Fibroblast of lung (primary cell): Measurements from ENCODE around the gene ZC3H7B. TPM values are rescaled to one million over a fixed set of nuclear protein-coding genes. Genes with fewer than 3 reads are reported as not detected.

Experiments used
- DNase-seq, 2 donors: peaks; one replicate each; pipeline versions ENCODE4 v3.0.0 to v3.0.0-alpha.2; 2010; ENCODE audit warnings: low read depth in 2 of 2
- H2AFZ ChIP-seq: 2 replicates; pipeline ENCODE4 v1.5.1; 2012; ENCODE audit warnings: low read length, control low read depth, inconsistent platforms
- H3K27ac ChIP-seq: 2 replicates; pipeline ENCODE4 v1.5.1; 2011; ENCODE audit warnings: low read length, control low read depth; ENCODE audit not compliant: insufficient read depth
- H3K27me3 ChIP-seq: 2 replicates; pipeline ENCODE4 v1.5.1; 2011; ENCODE audit warnings: mild to moderate bottlenecking, low read length; ENCODE audit not compliant: control insufficient read depth, insufficient read depth
- H3K36me3 ChIP-seq: 2 replicates; pipeline ENCODE4 v1.5.1; 2011; ENCODE audit warnings: low read length; ENCODE audit not compliant: control insufficient read depth, insufficient read depth
- H3K4me1 ChIP-seq: 2 replicates; pipeline ENCODE4 v1.5.1; 2011; ENCODE audit warnings: low read length; ENCODE audit not compliant: control insufficient read depth, insufficient read depth; ENCODE audit errors: extremely low read depth
- H3K4me2 ChIP-seq: 2 replicates; pipeline ENCODE4 v1.5.1; 2011; ENCODE audit warnings: low read length, control low read depth; ENCODE audit not compliant: insufficient read depth; ENCODE audit errors: extremely low read depth
- H3K4me3 ChIP-seq, 4 experiments: fragments of 200-600 bp in 1 of 4; sonication (generic) in 1 of 4; replicated peaks in 1 of 4; 2 replicates each; pipeline ENCODE4 v1.5.1; 2011 to 2016; ENCODE audit warnings: low read length in 4 of 4, low read depth in 3 of 4, mild to moderate bottlenecking in 3 of 4, control low read depth in 2 of 4, inconsistent platforms in 1 of 4, mixed read lengths in 1 of 4; ENCODE audit not compliant: insufficient read depth in 1 of 4; ENCODE audit errors: control extremely low read depth in 1 of 4
- H3K79me2 ChIP-seq: 2 replicates; pipeline ENCODE4 v1.5.1; 2012; ENCODE audit warnings: mild to moderate bottlenecking, low read length, inconsistent platforms; ENCODE audit not compliant: control insufficient read depth, insufficient read depth
- H3K9ac ChIP-seq: 2 replicates; pipeline ENCODE4 v1.5.1; 2011; ENCODE audit warnings: mild to moderate bottlenecking, low read length, control low read depth; ENCODE audit not compliant: insufficient read depth
- H3K9me3 ChIP-seq: 2 replicates; pipeline ENCODE4 v1.5.1; 2012; ENCODE audit warnings: low read depth, low read length; ENCODE audit not compliant: control insufficient read depth, insufficient read depth
- H4K20me1 ChIP-seq: 2 replicates; pipeline ENCODE4 v1.5.1; 2011; ENCODE audit warnings: low read length; ENCODE audit not compliant: control insufficient read depth, insufficient read depth; ENCODE audit errors: extremely low read depth
- EZH2 ChIP-seq: IDR thresholded peaks from 2 replicates; pipeline ENCODE4 v1.5.1; 2012; ENCODE audit warnings: low read length, control low read depth, mild to moderate bottlenecking; ENCODE audit errors: missing control alignments
- polyA minus RNA-seq: library from RNA; depleted of rRNA, polyadenylated mRNA; stranded (reverse); fragments of >200 nt; gene quantifications from 2 replicates; pipeline ENCODE4 v1.2.3, GENCODE V29; 2011; ENCODE audit warnings: low replicate concordance
- polyA plus RNA-seq, 2 donors: library from polyadenylated mRNA; depleted of rRNA in 1 of 2; stranded (reverse) in 1 of 2; unstranded in 1 of 2; fragments of >200 nt; gene quantifications; 2 replicates each; pipeline ENCODE4 v1.2.1, GENCODE V29; 2011 to 2012; ENCODE audit warnings: missing spikeins in 1 of 2
- total RNA-seq: library from RNA; depleted of rRNA; stranded (reverse); fragments of >200 nt; gene quantifications from 2 replicates; pipeline ENCODE4 v1.2.1, GENCODE V29; 2014
- TF ChIP-seq, protein P1 (sequence below), 2 donors: IDR thresholded peaks in 1 of 2; conservative IDR thresholded peaks in 1 of 2; 1 replicate in 1 of 2; 2 replicates in 1 of 2; pipeline ENCODE4 v1.5.1; 2011 to 2012; ENCODE audit warnings: low read length in 2 of 2, control low read depth in 1 of 2, inconsistent platforms in 1 of 2, low read depth in 1 of 2, mild to moderate bottlenecking in 1 of 2

Gene ZC3H7B
- total RNA-seq (39.3 and 64.4 TPM in 2 replicates), polyA plus RNA-seq (30.6 and 42.1 TPM in 2 replicates), polyA minus RNA-seq (102 and 122 TPM in 2 replicates)
- 62.7 and 75.0 TPM in 2 replicates for polyA plus RNA-seq (2012)

DNA sequence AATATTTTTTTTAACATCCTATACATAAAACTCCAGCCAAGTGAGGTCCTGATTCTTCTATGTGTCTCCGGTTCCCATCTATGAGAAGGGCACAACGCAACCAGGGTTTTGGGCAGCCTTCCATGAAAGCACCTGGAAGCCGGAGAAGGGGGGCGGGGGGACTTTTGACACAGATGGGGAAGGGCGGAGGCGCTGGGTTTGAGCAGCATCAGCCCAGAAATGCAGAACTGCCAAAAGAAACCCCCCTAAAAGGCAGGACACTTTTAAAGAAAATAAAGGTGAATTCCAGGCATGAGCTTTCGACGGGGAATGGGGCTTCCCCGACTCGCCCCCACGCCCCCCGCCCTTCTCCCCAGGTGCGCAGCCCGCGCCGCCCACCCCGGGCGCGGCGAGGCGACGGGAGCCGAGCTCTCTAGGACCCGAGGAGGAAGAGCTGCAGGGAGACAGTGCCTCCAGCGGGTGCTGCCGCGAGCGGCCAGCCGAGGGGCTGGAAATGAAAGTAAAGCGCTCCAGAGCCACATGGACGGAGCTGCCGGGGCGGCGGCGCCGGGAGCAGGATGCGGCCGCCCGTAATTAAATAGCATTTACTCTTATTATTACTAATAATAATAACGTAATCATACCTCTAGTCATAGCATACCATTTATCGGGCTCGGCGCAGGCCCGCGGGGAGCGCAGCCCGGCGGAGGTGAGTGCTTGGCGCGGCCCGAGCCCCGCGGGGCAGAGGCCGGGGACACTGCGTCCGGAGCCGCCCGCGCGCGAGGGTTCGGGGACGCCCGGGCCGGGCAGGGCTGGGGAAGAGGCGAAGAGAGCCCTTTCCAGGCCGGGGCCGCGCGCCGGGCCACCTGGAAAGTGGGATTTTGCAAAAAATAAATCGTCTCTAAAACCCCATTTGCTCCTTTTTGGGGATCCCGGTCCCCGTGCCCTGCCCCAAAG, at the start of gene ZC3H7B:
Gene ZC3H7B, plus strand, starts transcription at position 441 of the 936 bp plus-strand sequence. CDS start 19,136 bp downstream, outside the sequence.
- Histone ChIP-seq H2AFZ (peak within 1 kb of the TSS; percentile 22), H3K4me1 (peaks cover 6% of the 10 kb centered on the region), H3K4me3 (peak within 1 kb of the TSS; percentile 72 to 90 (median 79)), H3K79me2 (peaks cover 52% of the 10 kb centered on the region), H3K9me3 (no peaks in the 10 kb centered on the region), H3K36me3 (no peaks in the 10 kb centered on the region), H3K9ac (peak within 1 kb of the TSS; percentile 69), H3K4me2 (peak within 1 kb of the TSS; percentile 100), H3K27me3 (no peaks in the 10 kb centered on the region), H3K27ac (peak within 1 kb of the TSS; percentile 77), H4K20me1 (no peaks in the 10 kb centered on the region)
- peak; percentile 77 to 80 for DNase-seq
- no peak for TF ChIP-seq EZH2
- TF ChIP-seq, protein P1, sequence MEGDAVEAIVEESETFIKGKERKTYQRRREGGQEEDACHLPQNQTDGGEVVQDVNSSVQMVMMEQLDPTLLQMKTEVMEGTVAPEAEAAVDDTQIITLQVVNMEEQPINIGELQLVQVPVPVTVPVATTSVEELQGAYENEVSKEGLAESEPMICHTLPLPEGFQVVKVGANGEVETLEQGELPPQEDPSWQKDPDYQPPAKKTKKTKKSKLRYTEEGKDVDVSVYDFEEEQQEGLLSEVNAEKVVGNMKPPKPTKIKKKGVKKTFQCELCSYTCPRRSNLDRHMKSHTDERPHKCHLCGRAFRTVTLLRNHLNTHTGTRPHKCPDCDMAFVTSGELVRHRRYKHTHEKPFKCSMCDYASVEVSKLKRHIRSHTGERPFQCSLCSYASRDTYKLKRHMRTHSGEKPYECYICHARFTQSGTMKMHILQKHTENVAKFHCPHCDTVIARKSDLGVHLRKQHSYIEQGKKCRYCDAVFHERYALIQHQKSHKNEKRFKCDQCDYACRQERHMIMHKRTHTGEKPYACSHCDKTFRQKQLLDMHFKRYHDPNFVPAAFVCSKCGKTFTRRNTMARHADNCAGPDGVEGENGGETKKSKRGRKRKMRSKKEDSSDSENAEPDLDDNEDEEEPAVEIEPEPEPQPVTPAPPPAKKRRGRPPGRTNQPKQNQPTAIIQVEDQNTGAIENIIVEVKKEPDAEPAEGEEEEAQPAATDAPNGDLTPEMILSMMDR (conservative IDR thresholded peaks at IDR 0.05 in 1 of 2, IDR thresholded peaks at IDR 0.05 in 1 of 2; ENCODE audit: low read depth in 1 of 2, low read length in 2 of 2), result peak; percentile 43 to 54

DNA sequence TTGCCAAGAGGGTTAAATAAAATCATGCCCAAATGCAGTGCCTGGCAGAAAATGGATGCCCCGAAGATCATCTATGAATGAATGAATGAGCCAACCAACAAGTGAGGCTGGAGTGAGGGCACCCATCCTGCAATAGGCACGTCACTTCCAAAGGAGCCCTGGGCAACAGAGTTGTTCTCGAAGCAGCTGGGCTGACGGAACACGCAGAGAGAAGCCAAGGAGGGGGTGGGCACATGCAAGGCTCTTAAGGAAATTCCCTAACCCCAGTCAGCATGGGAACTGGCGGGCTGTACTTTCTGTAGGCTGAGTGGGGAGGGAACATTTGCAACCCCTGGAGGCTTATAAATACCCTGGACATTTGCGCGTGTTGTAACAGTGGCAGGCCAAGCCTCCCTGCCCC, 49.0 kb upstream of the ZC3H7B start:
- DNase-seq, result no peak
- TF ChIP-seq, protein P1 (conservative IDR thresholded peaks at IDR 0.05 in 1 of 2, IDR thresholded peaks at IDR 0.05 in 1 of 2; ENCODE audit: low read depth in 1 of 2, low read length in 2 of 2), result no peak
- no peak for TF ChIP-seq EZH2
- Histone ChIP-seq H3K36me3 (peaks cover 47% of the 10 kb centered on the region), H3K79me2 (no peaks in the 10 kb centered on the region), H3K27ac (no peak overlapping the region), H3K4me3 (no peak overlapping the region), H3K4me2 (no peak overlapping the region), H3K9ac (no peak overlapping the region), H3K9me3 (no peaks in the 10 kb centered on the region), H2AFZ (no peak overlapping the region), H3K4me1 (no peaks in the 10 kb centered on the region), H4K20me1 (no peaks in the 10 kb centered on the region), H3K27me3 (no peaks in the 10 kb centered on the region)

GRCh38 chr22:41254230-41254629, 47.1 kb upstream of the ZC3H7B start:
- Histone ChIP-seq H3K4me2 (no peak overlapping the region), H2AFZ (no peak overlapping the region), H3K27ac (no peak overlapping the region), H4K20me1 (no peaks in the 10 kb centered on the region), H3K9ac (no peak overlapping the region), H3K4me1 (no peaks in the 10 kb centered on the region), H3K36me3 (peaks cover 44% of the 10 kb centered on the region), H3K9me3 (no peaks in the 10 kb centered on the region), H3K4me3 (no peak overlapping the region), H3K79me2 (peaks cover 3% of the 10 kb centered on the region), H3K27me3 (no peaks in the 10 kb centered on the region)
- DNase-seq, result no peak
- TF ChIP-seq EZH2, result no peak
- TF ChIP-seq, protein P1 (conservative IDR thresholded peaks at IDR 0.05 in 1 of 2, IDR thresholded peaks at IDR 0.05 in 1 of 2; ENCODE audit: low read depth in 1 of 2, low read length in 2 of 2), result no peak
